ENCODE measurements around the gene DPCD. TPM values are rescaled to one million over a fixed set of nuclear protein-coding genes. Genes with fewer than 3 reads are reported as not detected.

Gene DPCD
- total RNA-seq, 1 experiment from 2014 or later = 62.3 TPM

Other genes with a start within 250 kb of the DPCD start
- gene BTRC, start 234.2 kb upstream of the DPCD start, total RNA-seq (2014; rRNA removed; shearing (Covaris generic)) = 9.2 and 9.3 TPM in 2 replicates
- 2.7 and 5.8 TPM in 2 replicates for gene POLL, start 64 bp upstream of the DPCD start, total RNA-seq (2014; rRNA removed; shearing (Covaris generic))
- gene FBXW4, start 106.8 kb downstream of the DPCD start, total RNA-seq (2014; rRNA removed; shearing (Covaris generic)) = 7.1 and 7.7 TPM in 2 replicates
- gene FGF8, start 187.8 kb downstream of the DPCD start, total RNA-seq (2014; rRNA removed; shearing (Covaris generic)) = not detected in 2 replicates
- gene NPM3, start 195.1 kb downstream of the DPCD start, total RNA-seq (2014; rRNA removed; shearing (Covaris generic)) = 98.0 and 99.4 TPM in 2 replicates
- gene OGA, start 230.1 kb downstream of the DPCD start, total RNA-seq (2014; rRNA removed; shearing (Covaris generic)) = 42.8 and 45.3 TPM in 2 replicates